Measurements from ENCODE around the gene ESAM.

Gene ESAM

GRCh38 chr11:124756033-124756752 is 5.9 kb downstream of the ESAM start:
- TF ChIP-seq, protein P1, sequence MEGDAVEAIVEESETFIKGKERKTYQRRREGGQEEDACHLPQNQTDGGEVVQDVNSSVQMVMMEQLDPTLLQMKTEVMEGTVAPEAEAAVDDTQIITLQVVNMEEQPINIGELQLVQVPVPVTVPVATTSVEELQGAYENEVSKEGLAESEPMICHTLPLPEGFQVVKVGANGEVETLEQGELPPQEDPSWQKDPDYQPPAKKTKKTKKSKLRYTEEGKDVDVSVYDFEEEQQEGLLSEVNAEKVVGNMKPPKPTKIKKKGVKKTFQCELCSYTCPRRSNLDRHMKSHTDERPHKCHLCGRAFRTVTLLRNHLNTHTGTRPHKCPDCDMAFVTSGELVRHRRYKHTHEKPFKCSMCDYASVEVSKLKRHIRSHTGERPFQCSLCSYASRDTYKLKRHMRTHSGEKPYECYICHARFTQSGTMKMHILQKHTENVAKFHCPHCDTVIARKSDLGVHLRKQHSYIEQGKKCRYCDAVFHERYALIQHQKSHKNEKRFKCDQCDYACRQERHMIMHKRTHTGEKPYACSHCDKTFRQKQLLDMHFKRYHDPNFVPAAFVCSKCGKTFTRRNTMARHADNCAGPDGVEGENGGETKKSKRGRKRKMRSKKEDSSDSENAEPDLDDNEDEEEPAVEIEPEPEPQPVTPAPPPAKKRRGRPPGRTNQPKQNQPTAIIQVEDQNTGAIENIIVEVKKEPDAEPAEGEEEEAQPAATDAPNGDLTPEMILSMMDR (conservative IDR thresholded peaks at IDR 0.05), result no peak

DNA sequence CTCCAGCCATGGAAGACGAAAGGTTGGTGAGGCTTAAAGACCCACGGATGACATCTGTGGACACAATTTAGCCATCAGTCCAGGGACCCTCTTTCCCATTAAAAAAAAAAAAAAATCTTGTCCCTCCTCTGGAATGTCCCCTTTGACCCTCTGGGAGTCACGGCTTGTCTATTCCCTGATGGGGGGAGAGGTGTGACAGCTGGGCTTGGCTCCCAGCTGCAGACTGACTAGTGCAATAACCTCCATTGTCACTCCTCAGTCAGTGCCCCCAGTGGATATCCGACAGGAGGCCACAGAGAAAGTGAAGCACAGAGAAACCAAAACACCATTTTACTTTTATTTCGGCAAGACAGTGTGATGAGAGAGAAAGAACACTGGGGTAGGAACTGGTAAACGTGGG is 7.4 kb downstream of the ESAM start:
- no peak overlapping the region for H3K27ac ChIP-seq
- TF ChIP-seq, protein P1 (conservative IDR thresholded peaks at IDR 0.05), result no peak

More at GRCh38 chr11:124756033-124756752, 5.9 kb downstream of the ESAM start:
- no peak overlapping the region for H3K27ac ChIP-seq

DNA sequence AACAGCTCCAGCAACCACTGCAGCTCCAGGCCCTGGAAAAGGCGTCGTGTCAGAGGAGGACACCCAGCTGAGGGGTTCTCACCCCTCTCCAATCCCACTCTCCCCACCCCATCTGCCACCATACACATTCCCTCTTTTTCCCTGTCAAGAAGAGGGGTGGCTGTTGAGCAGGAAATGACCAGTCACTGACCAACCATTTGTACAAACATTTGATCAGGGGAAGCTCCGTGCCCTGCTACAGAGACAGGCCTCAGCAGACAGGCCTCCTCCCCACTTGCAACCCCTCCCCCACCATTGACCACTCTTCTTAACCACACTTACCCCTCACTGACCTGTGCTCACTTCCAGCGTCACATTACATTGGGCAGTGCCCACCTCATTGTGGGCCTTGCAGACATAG is 7.8 kb downstream of the ESAM start:
- H3K27ac ChIP-seq, result no peak overlapping the region
- TF ChIP-seq, protein P1 (conservative IDR thresholded peaks at IDR 0.05), result no peak

- TF ChIP-seq, protein P1 (conservative IDR thresholded peaks at IDR 0.05), result no peak
- no peak overlapping the region; the same call in 1 of the 2 replicates for H3K27ac ChIP-seq
Observed at GRCh38 chr11:124753624-124754023, 8.5 kb downstream of the ESAM start.

- TF ChIP-seq, protein P1 (conservative IDR thresholded peaks at IDR 0.05), result no peak
- peak overlapping the region; percentile 8; the same call in 1 of the 2 replicates for H3K27ac ChIP-seq
Observed at GRCh38 chr11:124753205-124753604, 8.9 kb downstream of the ESAM start.

GRCh38 chr11:124752471-124753102 is 9.5 kb downstream of the ESAM start:
- peak overlapping the region; percentile 8; the same call in 1 of the 2 replicates for H3K27ac ChIP-seq
- TF ChIP-seq, protein P1 (conservative IDR thresholded peaks at IDR 0.05), result no peak

- TF ChIP-seq, protein P1 (conservative IDR thresholded peaks at IDR 0.05), result no peak
- peak within 1 kb of the TSS; percentile 8; the same call in 1 of the 2 replicates for H3K27ac ChIP-seq
Observed at GRCh38 chr11:124751741-124752470, 10.2 kb downstream of the ESAM start, which contains the start of gene VSIG2. Gene VSIG2 (minus strand): TSS chr11:124752255. CDS start chr11:124752137, 118 bp downstream.

Data from VCaP (cell line).